Pericardium fibroblast (primary cell): ENCODE measurements around the gene CPPED1. TPM values are rescaled to one million over a fixed set of nuclear protein-coding genes. Genes with fewer than 3 reads are reported as not detected.

Source experiments
- total RNA-seq: library from RNA; depleted of rRNA; stranded (reverse); fragments of >200 nt; gene quantifications from 2 replicates; pipeline ENCODE4 v1.2.3, GENCODE V29; 2015

The CPPED1 gene, protein sequence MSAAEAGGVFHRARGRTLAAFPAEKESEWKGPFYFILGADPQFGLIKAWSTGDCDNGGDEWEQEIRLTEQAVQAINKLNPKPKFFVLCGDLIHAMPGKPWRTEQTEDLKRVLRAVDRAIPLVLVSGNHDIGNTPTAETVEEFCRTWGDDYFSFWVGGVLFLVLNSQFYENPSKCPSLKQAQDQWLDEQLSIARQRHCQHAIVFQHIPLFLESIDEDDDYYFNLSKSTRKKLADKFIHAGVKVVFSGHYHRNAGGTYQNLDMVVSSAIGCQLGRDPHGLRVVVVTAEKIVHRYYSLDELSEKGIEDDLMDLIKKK
- total RNA-seq, result 7.5 and 9.6 TPM in 2 replicates

DNA sequence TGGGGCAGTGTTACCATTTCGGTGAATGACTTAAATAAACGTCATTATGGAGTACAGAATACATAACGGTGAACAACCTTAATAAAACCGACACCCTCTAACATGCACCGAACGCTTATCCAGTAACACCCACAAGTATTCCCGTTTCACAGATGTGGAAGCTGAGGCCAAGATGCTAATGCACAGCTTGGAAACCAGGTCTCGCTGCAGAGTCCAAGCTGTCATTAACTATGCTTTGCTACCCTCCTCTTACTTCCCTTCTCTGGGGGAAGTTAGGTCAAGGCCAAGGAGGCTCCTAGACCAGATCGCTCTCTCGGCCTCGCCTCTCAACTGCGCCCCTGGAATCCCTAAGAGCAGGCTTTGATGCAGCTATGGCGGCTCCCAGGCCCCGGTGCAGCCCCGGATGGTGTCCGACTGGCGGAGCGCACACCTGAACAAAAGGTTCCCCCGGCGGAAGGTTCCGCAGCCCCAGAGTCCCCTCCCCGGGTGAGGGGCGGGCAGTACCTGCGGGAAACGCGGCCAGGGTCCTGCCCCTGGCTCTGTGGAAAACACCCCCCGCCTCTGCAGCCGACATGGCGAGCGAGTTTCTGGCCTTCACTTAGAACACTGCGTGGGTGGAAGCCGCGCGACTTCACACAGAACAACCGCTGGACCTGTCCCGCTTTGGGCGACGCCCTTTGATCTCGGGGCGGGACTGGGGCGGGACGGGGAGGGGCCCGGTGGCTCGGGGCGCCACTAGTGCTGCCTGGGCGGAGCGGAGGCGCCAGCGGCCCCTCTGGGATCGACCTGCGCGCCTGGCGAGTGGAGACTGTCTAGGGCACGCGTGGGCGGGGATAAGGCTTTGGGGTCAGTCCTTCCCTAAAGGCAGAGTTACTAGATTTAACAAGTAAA, at the start of gene CPPED1:
Gene CPPED1 (minus strand): TSS at position 685 of the 891 bp plus-strand sequence. CDS start 111 bp downstream, at position 574.

Other genes starting within 250 kb of the CPPED1 start
- gene SHISA9, start 97.7 kb upstream of the CPPED1 start, total RNA-seq, result not detected in 2 replicates